Tibial nerve (tissue), 3 donors: Measurements from ENCODE around the gene JTB.

Experiments
- POLR2A ChIP-seq, 2 donors: fragments of 450-650 bp; IDR thresholded peaks; one replicate each; pipeline ENCODE4 v1.6.1; 2017; ENCODE audit warnings: antibody characterized with exemption in 2 of 2, mild to moderate bottlenecking in 2 of 2, moderate library complexity in 2 of 2
- TF ChIP-seq, protein P1 (sequence below), 5 experiments: fragments of 200-600 bp in 3 of 5; fragments of 450-650 bp in 2 of 5; sonication (generic) in 3 of 5; IDR thresholded peaks; one replicate each; pipeline ENCODE4 v1.5.1; 2016 to 2019; ENCODE audit warnings: antibody characterized with exemption in 5 of 5, mild to moderate bottlenecking in 3 of 5, moderate library complexity in 2 of 5

DNA sequence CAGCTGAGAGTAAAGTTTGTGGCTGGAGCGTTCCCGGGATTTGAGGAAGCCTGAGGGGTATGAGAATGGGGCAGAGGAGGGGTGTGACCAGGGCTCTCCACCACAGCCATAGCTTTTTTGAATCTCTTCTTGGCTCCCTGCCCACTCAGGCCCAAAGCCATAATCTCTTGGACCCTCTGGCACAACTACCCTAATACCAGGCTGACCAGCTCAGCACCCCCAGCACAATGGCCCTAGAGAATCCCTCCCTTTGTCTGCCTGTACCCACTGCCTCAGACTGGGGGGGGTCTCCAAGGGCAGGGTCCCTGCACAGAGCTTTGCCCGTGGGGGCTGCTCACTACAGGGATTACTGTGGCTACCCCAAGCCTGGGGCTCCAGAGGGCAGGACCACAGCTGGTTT is 38.5 kb downstream of the JTB start:
- TF ChIP-seq POLR2A (IDR thresholded peaks at IDR 0.05) = no peak
- TF ChIP-seq, protein P1, sequence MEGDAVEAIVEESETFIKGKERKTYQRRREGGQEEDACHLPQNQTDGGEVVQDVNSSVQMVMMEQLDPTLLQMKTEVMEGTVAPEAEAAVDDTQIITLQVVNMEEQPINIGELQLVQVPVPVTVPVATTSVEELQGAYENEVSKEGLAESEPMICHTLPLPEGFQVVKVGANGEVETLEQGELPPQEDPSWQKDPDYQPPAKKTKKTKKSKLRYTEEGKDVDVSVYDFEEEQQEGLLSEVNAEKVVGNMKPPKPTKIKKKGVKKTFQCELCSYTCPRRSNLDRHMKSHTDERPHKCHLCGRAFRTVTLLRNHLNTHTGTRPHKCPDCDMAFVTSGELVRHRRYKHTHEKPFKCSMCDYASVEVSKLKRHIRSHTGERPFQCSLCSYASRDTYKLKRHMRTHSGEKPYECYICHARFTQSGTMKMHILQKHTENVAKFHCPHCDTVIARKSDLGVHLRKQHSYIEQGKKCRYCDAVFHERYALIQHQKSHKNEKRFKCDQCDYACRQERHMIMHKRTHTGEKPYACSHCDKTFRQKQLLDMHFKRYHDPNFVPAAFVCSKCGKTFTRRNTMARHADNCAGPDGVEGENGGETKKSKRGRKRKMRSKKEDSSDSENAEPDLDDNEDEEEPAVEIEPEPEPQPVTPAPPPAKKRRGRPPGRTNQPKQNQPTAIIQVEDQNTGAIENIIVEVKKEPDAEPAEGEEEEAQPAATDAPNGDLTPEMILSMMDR (IDR thresholded peaks at IDR 0.05) = no peak
